Vagina (tissue), 2 donors: ENCODE data around the gene UBIAD1.

ENCODE experiments used
- POLR2AphosphoS5 ChIP-seq, 2 donors: sonication (generic); formaldehyde crosslinking; IDR thresholded peaks; one replicate each; pipeline ENCODE4 v1.9.0; 2017; ENCODE audit warnings: antibody characterized with exemption in 2 of 2, mild to moderate bottlenecking in 2 of 2, low read depth in 1 of 2; ENCODE audit not compliant: insufficient read depth in 1 of 2
- TF ChIP-seq, protein P1 (sequence below), 3 experiments: fragments of 450-650 bp in 2 of 3; fragments of 200-600 bp in 1 of 3; sonication (generic) in 1 of 3; IDR thresholded peaks; one replicate each; pipeline ENCODE4 v1.5.1; 2017 to 2019; ENCODE audit warnings: antibody characterized with exemption in 3 of 3, mild to moderate bottlenecking in 2 of 3, moderate library complexity in 2 of 3

DNA sequence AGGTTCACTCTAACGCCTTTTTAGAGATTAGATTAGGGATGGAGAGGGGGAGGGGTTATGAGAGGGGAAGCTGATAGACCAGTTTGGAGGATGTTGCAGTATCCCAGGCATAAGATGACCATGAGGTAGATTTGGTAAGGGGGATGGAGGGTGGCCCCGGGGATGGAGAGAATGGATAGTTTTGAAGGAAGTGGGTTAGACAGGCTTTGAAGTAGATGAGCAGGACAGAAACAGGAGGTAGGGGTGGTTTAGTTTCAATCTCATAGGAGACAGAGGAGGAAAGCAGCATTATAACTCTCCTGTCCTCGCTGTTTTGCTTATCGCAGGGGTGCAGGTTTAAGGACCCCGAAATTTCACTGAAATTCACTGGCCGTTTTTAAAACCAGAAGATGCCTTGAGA, 11.8 kb downstream of the UBIAD1 start:
- TF ChIP-seq, protein P1, sequence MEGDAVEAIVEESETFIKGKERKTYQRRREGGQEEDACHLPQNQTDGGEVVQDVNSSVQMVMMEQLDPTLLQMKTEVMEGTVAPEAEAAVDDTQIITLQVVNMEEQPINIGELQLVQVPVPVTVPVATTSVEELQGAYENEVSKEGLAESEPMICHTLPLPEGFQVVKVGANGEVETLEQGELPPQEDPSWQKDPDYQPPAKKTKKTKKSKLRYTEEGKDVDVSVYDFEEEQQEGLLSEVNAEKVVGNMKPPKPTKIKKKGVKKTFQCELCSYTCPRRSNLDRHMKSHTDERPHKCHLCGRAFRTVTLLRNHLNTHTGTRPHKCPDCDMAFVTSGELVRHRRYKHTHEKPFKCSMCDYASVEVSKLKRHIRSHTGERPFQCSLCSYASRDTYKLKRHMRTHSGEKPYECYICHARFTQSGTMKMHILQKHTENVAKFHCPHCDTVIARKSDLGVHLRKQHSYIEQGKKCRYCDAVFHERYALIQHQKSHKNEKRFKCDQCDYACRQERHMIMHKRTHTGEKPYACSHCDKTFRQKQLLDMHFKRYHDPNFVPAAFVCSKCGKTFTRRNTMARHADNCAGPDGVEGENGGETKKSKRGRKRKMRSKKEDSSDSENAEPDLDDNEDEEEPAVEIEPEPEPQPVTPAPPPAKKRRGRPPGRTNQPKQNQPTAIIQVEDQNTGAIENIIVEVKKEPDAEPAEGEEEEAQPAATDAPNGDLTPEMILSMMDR (IDR thresholded peaks at IDR 0.05) = no peak
- no peak for TF ChIP-seq POLR2AphosphoS5 (IDR thresholded peaks at IDR 0.05; ENCODE audit: insufficient read depth in 1 of 2, low read depth in 1 of 2)
